HEK293 (cell line): ENCODE results near the gene PHF14.

Experiments
- CTCF ChIA-PET: fragments of 350-600 bp; formaldehyde crosslinking; extraction: SDS; loops from one replicate; lab custom pipeline; 2021; ENCODE audit warnings: antibody characterized with exemption; lab: Yijun Ruan, JAX
- POLR2A ChIA-PET: fragments of 300-600 bp; formaldehyde crosslinking; extraction: SDS; loops from one replicate; lab custom pipeline; 2020; ENCODE audit warnings: antibody characterized with exemption, inconsistent platforms; lab: Yijun Ruan, JAX
- H3K27ac ChIP-seq: fragments of 200-500 bp; sonication (Bioruptor generic); 2 replicates; pipeline ENCODE4 v1.5.1; 2014; ENCODE audit warnings: low read depth, low read length, control low read depth, inconsistent platforms; ENCODE audit errors: extremely low read depth
- H3K36me3 ChIP-seq, 2 experiments: fragments of 200-500 bp in 1 of 2; sonication (Bioruptor generic) in 1 of 2; 1 replicate in 1 of 2; 2 replicates in 1 of 2; pipeline ENCODE4 v1.5.1; 2014 to 2017; ENCODE audit warnings: inconsistent platforms in 2 of 2, low read length in 2 of 2; ENCODE audit not compliant: control insufficient read depth in 2 of 2, insufficient read depth in 1 of 2
- H3K4me1 ChIP-seq: fragments of 200-500 bp; sonication (Bioruptor generic); 2 replicates; pipeline ENCODE4 v1.5.1; 2014; ENCODE audit warnings: mild to moderate bottlenecking, low read length, inconsistent platforms; ENCODE audit not compliant: control insufficient read depth, insufficient read depth
- H3K4me3 ChIP-seq: 2 replicates; pipeline ENCODE4 v1.5.1; 2011; ENCODE audit warnings: low read depth, mild to moderate bottlenecking, control low read depth, low read length, moderate library complexity
- H3K9me3 ChIP-seq: fragments of 200-500 bp; sonication (Bioruptor generic); 2 replicates; pipeline ENCODE4 v1.5.1; 2014; ENCODE audit warnings: low read depth, low read length, inconsistent platforms; ENCODE audit not compliant: control insufficient read depth, insufficient read depth
- PRDM6 ChIP-seq: fragments of 450-650 bp; formaldehyde crosslinking; IDR thresholded peaks from 2 replicates; pipeline ENCODE4 v1.5.1; 2017; ENCODE audit warnings: missing biosample characterization, missing genetic modification characterization
- SCRT2 ChIP-seq: fragments of 450-650 bp; formaldehyde crosslinking; IDR thresholded peaks from 2 replicates; pipeline ENCODE4 v1.5.1; 2016; ENCODE audit warnings: missing biosample characterization, missing genetic modification characterization
- TCF7L2 ChIP-seq: IDR thresholded peaks from 2 replicates; pipeline ENCODE4 v1.6.1; 2011; ENCODE audit warnings: low read depth, mild to moderate bottlenecking, inconsistent platforms, low read length, moderate library complexity, borderline replicate concordance
- TSHZ1 ChIP-seq: fragments of 450-650 bp; formaldehyde crosslinking; IDR thresholded peaks from 2 replicates; pipeline ENCODE4 v1.5.1; 2016; ENCODE audit warnings: missing biosample characterization, missing genetic modification characterization, borderline replicate concordance
- ZBTB44 ChIP-seq: fragments of 450-650 bp; IDR thresholded peaks from 2 replicates; pipeline ENCODE4 v1.5.1; 2018; ENCODE audit warnings: missing biosample characterization, mild to moderate bottlenecking, missing genetic modification characterization
- ZBTB49 ChIP-seq: fragments of 450-650 bp; formaldehyde crosslinking; IDR thresholded peaks from 2 replicates; pipeline ENCODE4 v1.5.1; 2016; ENCODE audit warnings: missing biosample characterization, missing genetic modification characterization, low read depth
- ZBTB7A ChIP-seq: fragments of 450-650 bp; formaldehyde crosslinking; IDR thresholded peaks from 2 replicates; pipeline ENCODE4 v1.5.1; 2016; ENCODE audit warnings: low read depth, missing biosample characterization, missing genetic modification characterization
- ZNF114 ChIP-seq: fragments of 450-650 bp; formaldehyde crosslinking; IDR thresholded peaks from 2 replicates; pipeline ENCODE4 v1.5.0; 2017; ENCODE audit warnings: missing biosample characterization, missing genetic modification characterization
- ZNF140 ChIP-seq: fragments of 450-650 bp; formaldehyde crosslinking; IDR thresholded peaks from 2 replicates; pipeline ENCODE4 v1.5.1; 2016; ENCODE audit warnings: missing biosample characterization, missing genetic modification characterization
- ZNF157 ChIP-seq: fragments of 450-650 bp; formaldehyde crosslinking; IDR thresholded peaks from 2 replicates; pipeline ENCODE4 v1.5.1; 2016; ENCODE audit warnings: missing biosample characterization, missing genetic modification characterization
- ZNF26 ChIP-seq: fragments of 450-650 bp; formaldehyde crosslinking; IDR thresholded peaks from 2 replicates; pipeline ENCODE4 v1.5.1; 2016; ENCODE audit warnings: missing biosample characterization, missing genetic modification characterization
- ZNF266 ChIP-seq: fragments of 450-650 bp; formaldehyde crosslinking; IDR thresholded peaks from 2 replicates; pipeline ENCODE4 v1.5.1; 2016; ENCODE audit warnings: missing biosample characterization, missing genetic modification characterization, low read depth
- ZNF311 ChIP-seq: fragments of 450-650 bp; formaldehyde crosslinking; IDR thresholded peaks from 2 replicates; pipeline ENCODE4 v1.5.1; 2017; ENCODE audit warnings: missing biosample characterization, missing genetic modification characterization, borderline replicate concordance
- ZNF324 ChIP-seq: fragments of 450-650 bp; formaldehyde crosslinking; IDR thresholded peaks from 2 replicates; pipeline ENCODE4 v1.5.1; 2016; ENCODE audit warnings: missing biosample characterization, missing genetic modification characterization
- ZNF335 ChIP-seq: fragments of 450-650 bp; formaldehyde crosslinking; conservative IDR thresholded peaks from 2 replicates; pipeline ENCODE4 v1.5.1; 2016; ENCODE audit warnings: missing biosample characterization, missing genetic modification characterization
- ZNF426 ChIP-seq: fragments of 450-650 bp; formaldehyde crosslinking; IDR thresholded peaks from 2 replicates; pipeline ENCODE4 v1.5.1; 2017; ENCODE audit warnings: missing biosample characterization, missing genetic modification characterization, mild to moderate bottlenecking, inconsistent platforms, moderate library complexity
- ZNF513 ChIP-seq: fragments of 450-650 bp; IDR thresholded peaks from 2 replicates; pipeline ENCODE4 v1.5.1; 2018; ENCODE audit warnings: missing biosample characterization, missing genetic modification characterization
- ZNF514 ChIP-seq: fragments of 450-650 bp; formaldehyde crosslinking; IDR thresholded peaks from 2 replicates; pipeline ENCODE4 v1.5.1; 2016; ENCODE audit warnings: missing biosample characterization, missing genetic modification characterization
- ZNF610 ChIP-seq: fragments of 450-650 bp; formaldehyde crosslinking; IDR thresholded peaks from 2 replicates; pipeline ENCODE4 v1.5.1; 2016; ENCODE audit warnings: missing biosample characterization, missing genetic modification characterization, borderline replicate concordance
- ZNF629 ChIP-seq: fragments of 450-650 bp; formaldehyde crosslinking; IDR thresholded peaks from 2 replicates; pipeline ENCODE4 v1.5.1; 2017; ENCODE audit warnings: missing biosample characterization, missing genetic modification characterization
- ZNF785 ChIP-seq: fragments of 450-650 bp; formaldehyde crosslinking; IDR thresholded peaks from 2 replicates; pipeline ENCODE4 v1.5.1; 2016; ENCODE audit warnings: missing biosample characterization, missing genetic modification characterization
- ZNF791 ChIP-seq: fragments of 450-650 bp; formaldehyde crosslinking; IDR thresholded peaks from 2 replicates; pipeline ENCODE4 v1.5.1; 2016; ENCODE audit warnings: missing biosample characterization, missing genetic modification characterization
- ZNF843 ChIP-seq: fragments of 450-650 bp; formaldehyde crosslinking; IDR thresholded peaks from 2 replicates; pipeline ENCODE4 v1.5.1; 2016; ENCODE audit warnings: missing biosample characterization, missing genetic modification characterization

The PHF14 gene

GRCh38 chr7:11171569-11172192, 198.0 kb downstream of the PHF14 start:
- H3K27ac ChIP-seq = no peak overlapping the region
- H3K4me3 ChIP-seq = no peak overlapping the region
- H3K36me3 ChIP-seq = no peaks in the 10 kb centered on the region
- no peak for TF ChIP-seq TCF7L2
- TF ChIP-seq ZNF843 (tag by site-specific recombination) = no peak
- TF ChIP-seq ZNF335 (tag by site-specific recombination) = no peak
- no peak for TF ChIP-seq ZNF610 (tag by site-specific recombination)
- TF ChIP-seq ZBTB7A (tag by site-specific recombination) = no peak
- TF ChIP-seq ZNF140 = no peak
- TF ChIP-seq ZNF426 (tag by site-specific recombination) = no peak
- no peak for TF ChIP-seq ZNF513 (tag by site-specific recombination)
- TF ChIP-seq ZNF629 (tag by site-specific recombination) = no peak
- no peak for TF ChIP-seq ZNF114
- TF ChIP-seq PRDM6 (tag by site-specific recombination) = no peak
- no peak for TF ChIP-seq ZNF514 (tag by site-specific recombination)
- no peak for TF ChIP-seq ZBTB44 (tag by site-specific recombination)
- no peak for TF ChIP-seq ZNF785 (tag by site-specific recombination)
- TF ChIP-seq ZNF791 (tag by site-specific recombination) = no peak
- TF ChIP-seq ZNF266 (tag by site-specific recombination) = no peak
- TF ChIP-seq SCRT2 (tag by site-specific recombination) = no peak
- ChIA-PET POLR2A (no interaction called here), CTCF (no interaction called here)
- no peaks in the 10 kb centered on the region for H3K9me3 ChIP-seq
- peaks cover 4% of the 10 kb centered on the region; the same call in 1 of the 2 replicates for H3K4me1 ChIP-seq

- H3K27ac ChIP-seq = no peak overlapping the region
- H3K4me3 ChIP-seq = no peak overlapping the region
- TF ChIP-seq ZBTB49 (tag by site-specific recombination) (no peak), ZNF26 (no peak), ZNF157 (tag by site-specific recombination) (no peak), ZNF324 (tag by site-specific recombination) (no peak), ZNF311 (no peak), TSHZ1 (tag by site-specific recombination) (no peak)
- H3K4me1 ChIP-seq = peaks cover 4% of the 10 kb centered on the region; the same call in 1 of the 2 replicates
- POLR2A ChIA-PET = no interaction called here
- no peaks in the 10 kb centered on the region for H3K36me3 ChIP-seq
- no peaks in the 10 kb centered on the region for H3K9me3 ChIP-seq
- CTCF ChIA-PET = interaction anchor here (0.6 kb wide), 1 partner anchor 113 kb away, joined by 4 read pairs; no protein-coding TSS in a partner anchor
Observed at GRCh38 chr7:11172835-11173234, 199.2 kb downstream of the PHF14 start.
